Endodermal cell (in vitro differentiated cells): ENCODE data around the gene MYO16. TPM values are rescaled to one million over a fixed set of nuclear protein-coding genes. Genes with fewer than 3 reads are reported as not detected.

Source experiments
- DNase-seq: peaks from one replicate; pipeline ENCODE4 v3.0.0-alpha.2; 2017
- H3K27ac ChIP-seq: 2 replicates; pipeline ENCODE4 v1.5.1; 2013; ENCODE audit warnings: mild to moderate bottlenecking, low read depth, low read length, moderate library complexity
- H3K27me3 ChIP-seq: 2 replicates; pipeline ENCODE4 v1.6.1; 2013; ENCODE audit warnings: mild to moderate bottlenecking, low read length, moderate library complexity; ENCODE audit not compliant: insufficient read depth, control insufficient read depth, poor library complexity, severe bottlenecking
- H3K36me3 ChIP-seq: 2 replicates; pipeline ENCODE4 v1.7.0; 2013; ENCODE audit warnings: mild to moderate bottlenecking, low read length, moderate library complexity; ENCODE audit not compliant: control insufficient read depth, insufficient read depth
- H3K4me1 ChIP-seq: one replicate; pipeline ENCODE4 v1.7.0; 2013; ENCODE audit warnings: low read length; ENCODE audit not compliant: control insufficient read depth, insufficient read depth
- H3K4me3 ChIP-seq: 2 replicates; pipeline ENCODE4 v1.5.1; 2013; ENCODE audit warnings: mild to moderate bottlenecking, low read length, moderate library complexity
- H3K9ac ChIP-seq: 2 replicates; pipeline ENCODE4 v1.6.1; 2013; ENCODE audit warnings: mild to moderate bottlenecking, low read length, moderate library complexity; ENCODE audit not compliant: poor library complexity, severe bottlenecking; ENCODE audit errors: extremely low read depth
- H3K9me3 ChIP-seq: 2 replicates; pipeline ENCODE4 v1.6.1; 2013; ENCODE audit warnings: mild to moderate bottlenecking, low read length, moderate library complexity; ENCODE audit not compliant: control insufficient read depth
- H3K27ac Mint-ChIP-seq: 2 replicates; pipeline ENCODE4 v1.8.0; 2020; ENCODE audit warnings: mixed read lengths
- H3K27me3 Mint-ChIP-seq: 2 replicates; pipeline ENCODE4 v1.8.0; 2021; ENCODE audit warnings: mild to moderate bottlenecking, mixed read lengths; ENCODE audit not compliant: insufficient read depth
- H3K36me3 Mint-ChIP-seq: 2 replicates; pipeline ENCODE4 v1.8.0; 2020; ENCODE audit warnings: low read depth, mixed read lengths
- H3K4me1 Mint-ChIP-seq: 2 replicates; pipeline ENCODE4 v1.8.0; 2020; ENCODE audit warnings: mixed read lengths
- H3K4me3 Mint-ChIP-seq: 2 replicates; pipeline ENCODE4 v1.8.0; 2020; ENCODE audit warnings: mild to moderate bottlenecking, moderate library complexity, mixed read lengths
- H3K9me3 Mint-ChIP-seq: 2 replicates; pipeline ENCODE4 v1.8.0; 2020; ENCODE audit warnings: mild to moderate bottlenecking, mixed read lengths
- WGBS, 2 experiments: methylation state at CpG; one replicate each; pipeline versions ENCODE4 v1.1.5 to v1.1.7; 2013; ENCODE audit warnings: missing lambda C conversion rate in 2 of 2, mixed read lengths in 1 of 2; ENCODE audit not compliant: insufficient coverage in 1 of 2, insufficient read length in 1 of 2; 5-methylcytosine and 5-hydroxymethylcytosine counted together
- total RNA-seq, 2 donors: library from RNA; stranded (reverse); fragmentation: NEBNext Ultra II Directional in 1 of 2; extraction: Animal tissue kit (Norgen Biotek cat#: 25700) in 1 of 2; gene quantifications; 2 replicates in 1 of 2; 3 replicates in 1 of 2; pipeline ENCODE4 v1.2.1, GENCODE V29; 2021
- TF ChIP-seq, protein P1 (sequence below): fragments of 200-600 bp; sonication (generic); conservative IDR thresholded peaks from 2 replicates; pipeline ENCODE4 v1.5.0; 2021; ENCODE audit warnings: antibody characterized with exemption, mild to moderate bottlenecking

Gene MYO16
- total RNA-seq, 2 donors from 2014 or later: 0.70 to 1.2 TPM

DNA sequence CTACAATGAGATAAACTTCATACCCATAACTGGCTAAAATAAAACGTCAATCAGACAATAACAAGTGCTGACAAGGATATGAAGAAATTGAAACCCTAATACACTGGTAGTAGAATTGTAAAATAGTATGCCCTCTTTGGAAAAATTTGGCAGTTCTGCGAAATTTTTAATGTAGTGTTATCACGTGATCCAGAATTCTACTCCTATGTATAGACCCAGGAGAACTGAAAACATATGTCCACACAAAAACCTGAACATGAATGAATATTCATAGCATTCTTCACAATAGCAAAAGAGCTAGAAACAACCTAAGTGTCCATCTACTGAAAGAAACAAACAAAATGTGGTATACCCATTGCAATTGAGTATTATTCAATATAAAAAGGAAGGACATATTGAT, 14.2 kb upstream of the MYO16 start:
- H3K9me3 Mint-ChIP-seq: no peaks in the 10 kb centered on the region
- Histone ChIP-seq H3K9me3 (no peaks in the 10 kb centered on the region), H3K36me3 (no peaks in the 10 kb centered on the region), H3K27me3 (no peaks in the 10 kb centered on the region), H3K27ac (no peak overlapping the region), H3K9ac (no peak overlapping the region), H3K4me1 (no peaks in the 10 kb centered on the region), H3K4me3 (no peak overlapping the region)
- H3K27ac Mint-ChIP-seq: no peak overlapping the region
- DNase-seq: no peak
- TF ChIP-seq, protein P1, sequence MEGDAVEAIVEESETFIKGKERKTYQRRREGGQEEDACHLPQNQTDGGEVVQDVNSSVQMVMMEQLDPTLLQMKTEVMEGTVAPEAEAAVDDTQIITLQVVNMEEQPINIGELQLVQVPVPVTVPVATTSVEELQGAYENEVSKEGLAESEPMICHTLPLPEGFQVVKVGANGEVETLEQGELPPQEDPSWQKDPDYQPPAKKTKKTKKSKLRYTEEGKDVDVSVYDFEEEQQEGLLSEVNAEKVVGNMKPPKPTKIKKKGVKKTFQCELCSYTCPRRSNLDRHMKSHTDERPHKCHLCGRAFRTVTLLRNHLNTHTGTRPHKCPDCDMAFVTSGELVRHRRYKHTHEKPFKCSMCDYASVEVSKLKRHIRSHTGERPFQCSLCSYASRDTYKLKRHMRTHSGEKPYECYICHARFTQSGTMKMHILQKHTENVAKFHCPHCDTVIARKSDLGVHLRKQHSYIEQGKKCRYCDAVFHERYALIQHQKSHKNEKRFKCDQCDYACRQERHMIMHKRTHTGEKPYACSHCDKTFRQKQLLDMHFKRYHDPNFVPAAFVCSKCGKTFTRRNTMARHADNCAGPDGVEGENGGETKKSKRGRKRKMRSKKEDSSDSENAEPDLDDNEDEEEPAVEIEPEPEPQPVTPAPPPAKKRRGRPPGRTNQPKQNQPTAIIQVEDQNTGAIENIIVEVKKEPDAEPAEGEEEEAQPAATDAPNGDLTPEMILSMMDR: no peak
- H3K4me3 Mint-ChIP-seq: no peak overlapping the region
- no peaks in the 10 kb centered on the region for H3K27me3 Mint-ChIP-seq
- no peaks in the 10 kb centered on the region for H3K36me3 Mint-ChIP-seq
- no peaks in the 10 kb centered on the region for H3K4me1 Mint-ChIP-seq
- 80 to 81% methylated on average over 1 to 3 of the region's 3 CpGs for WGBS, 2 experiments

DNA sequence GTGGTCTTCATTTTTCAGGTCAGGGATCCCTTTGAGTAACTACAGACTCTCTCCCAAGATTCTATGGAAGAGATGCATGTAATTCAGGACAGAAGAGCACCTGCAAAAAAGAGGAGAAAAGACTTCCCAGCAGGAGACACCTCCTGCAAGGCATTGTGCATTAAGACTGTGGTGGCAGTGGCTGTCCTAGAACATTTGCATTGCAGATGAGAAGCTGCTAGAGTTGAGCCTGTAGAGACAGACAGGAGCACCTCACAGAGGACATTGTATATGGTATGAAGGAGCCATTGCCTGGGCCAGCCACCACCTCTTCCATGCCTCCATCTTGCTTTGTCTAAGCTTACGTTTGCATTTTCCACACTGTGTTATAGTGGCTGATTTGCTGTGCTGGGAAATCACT, 11.2 kb upstream of the MYO16 start:
- Mint-ChIP-seq H3K27me3 (no peaks in the 10 kb centered on the region), H3K4me1 (no peaks in the 10 kb centered on the region), H3K36me3 (no peaks in the 10 kb centered on the region), H3K4me3 (no peak overlapping the region), H3K9me3 (no peaks in the 10 kb centered on the region), H3K27ac (no peak overlapping the region)
- peak; percentile 59 for DNase-seq
- Histone ChIP-seq H3K4me3 (no peak overlapping the region), H3K27ac (peak overlapping the region; percentile 37), H3K9me3 (no peaks in the 10 kb centered on the region), H3K9ac (no peak overlapping the region), H3K4me1 (no peaks in the 10 kb centered on the region), H3K36me3 (no peaks in the 10 kb centered on the region), H3K27me3 (no peaks in the 10 kb centered on the region)
- TF ChIP-seq, protein P1: no peak
- WGBS, 2 experiments: 85% methylated on average over 1 of the region's 1 CpG; no CpG with 5 or more reads in 1 of the 2 experiments

DNA sequence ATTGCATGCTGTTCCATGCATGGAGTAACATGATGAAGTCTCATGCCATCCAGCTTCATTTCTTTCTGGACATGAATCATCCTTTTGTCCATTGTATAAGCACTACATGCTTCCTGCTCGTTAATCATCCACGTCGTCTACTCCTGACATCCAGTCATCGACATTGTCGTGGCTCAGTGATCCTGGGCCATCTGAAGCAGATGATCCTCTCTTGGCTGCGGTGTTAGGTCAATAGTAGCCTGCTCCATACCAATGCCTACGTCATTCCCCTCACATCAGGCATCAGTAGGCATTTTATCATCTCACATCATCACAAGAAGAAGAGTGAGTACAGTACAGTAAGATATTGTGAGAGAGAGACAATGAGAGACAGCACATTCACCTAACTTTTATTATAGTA, 7.9 kb upstream of the MYO16 start:
- no peaks in the 10 kb centered on the region for H3K4me1 Mint-ChIP-seq
- H3K36me3 Mint-ChIP-seq: no peaks in the 10 kb centered on the region
- peaks cover 8% of the 10 kb centered on the region for H3K9me3 Mint-ChIP-seq
- H3K27ac Mint-ChIP-seq: no peak overlapping the region
- no peaks in the 10 kb centered on the region for H3K4me1 ChIP-seq
- H3K27ac ChIP-seq: no peak overlapping the region
- H3K27me3 ChIP-seq: no peaks in the 10 kb centered on the region
- no peak overlapping the region for H3K4me3 ChIP-seq
- no peak overlapping the region for H3K9ac ChIP-seq
- no peaks in the 10 kb centered on the region for H3K36me3 ChIP-seq
- no peaks in the 10 kb centered on the region for H3K9me3 ChIP-seq
- 86 to 92% methylated on average over 5 to 7 of the region's 7 CpGs for WGBS, 2 experiments
- TF ChIP-seq, protein P1: no peak
- no peaks in the 10 kb centered on the region for H3K27me3 Mint-ChIP-seq
- no peak overlapping the region for H3K4me3 Mint-ChIP-seq
- DNase-seq: no peak
